HEK293 (cell line): Measurements from ENCODE around the gene TGFB2.

Experiments
- CTCF ChIA-PET: fragments of 350-600 bp; formaldehyde crosslinking; extraction: SDS; loops from one replicate; lab custom pipeline; 2021; ENCODE audit warnings: antibody characterized with exemption; lab: Yijun Ruan, JAX
- POLR2A ChIA-PET: fragments of 300-600 bp; formaldehyde crosslinking; extraction: SDS; loops from one replicate; lab custom pipeline; 2020; ENCODE audit warnings: antibody characterized with exemption, inconsistent platforms; lab: Yijun Ruan, JAX
- H3K27ac ChIP-seq: fragments of 200-500 bp; sonication (Bioruptor generic); 2 replicates; pipeline ENCODE4 v1.5.1; 2014; ENCODE audit warnings: low read depth, low read length, control low read depth, inconsistent platforms; ENCODE audit errors: extremely low read depth
- H3K36me3 ChIP-seq, 2 experiments: fragments of 200-500 bp in 1 of 2; sonication (Bioruptor generic) in 1 of 2; 1 replicate in 1 of 2; 2 replicates in 1 of 2; pipeline ENCODE4 v1.5.1; 2014 to 2017; ENCODE audit warnings: inconsistent platforms in 2 of 2, low read length in 2 of 2; ENCODE audit not compliant: control insufficient read depth in 2 of 2, insufficient read depth in 1 of 2
- H3K4me1 ChIP-seq: fragments of 200-500 bp; sonication (Bioruptor generic); 2 replicates; pipeline ENCODE4 v1.5.1; 2014; ENCODE audit warnings: mild to moderate bottlenecking, low read length, inconsistent platforms; ENCODE audit not compliant: control insufficient read depth, insufficient read depth
- H3K4me3 ChIP-seq: 2 replicates; pipeline ENCODE4 v1.5.1; 2011; ENCODE audit warnings: low read depth, mild to moderate bottlenecking, control low read depth, low read length, moderate library complexity
- H3K9me3 ChIP-seq: fragments of 200-500 bp; sonication (Bioruptor generic); 2 replicates; pipeline ENCODE4 v1.5.1; 2014; ENCODE audit warnings: low read depth, low read length, inconsistent platforms; ENCODE audit not compliant: control insufficient read depth, insufficient read depth
- OSR2 ChIP-seq: fragments of 450-650 bp; formaldehyde crosslinking; IDR thresholded peaks from 2 replicates; pipeline ENCODE4 v1.5.1; 2016; ENCODE audit warnings: missing biosample characterization, missing genetic modification characterization
- PRDM6 ChIP-seq: fragments of 450-650 bp; formaldehyde crosslinking; IDR thresholded peaks from 2 replicates; pipeline ENCODE4 v1.5.1; 2017; ENCODE audit warnings: missing biosample characterization, missing genetic modification characterization
- ZBTB11 ChIP-seq: fragments of 450-650 bp; formaldehyde crosslinking; conservative IDR thresholded peaks from 2 replicates; pipeline ENCODE4 v1.5.1; 2016; ENCODE audit warnings: low read depth, missing biosample characterization, missing genetic modification characterization
- ZBTB20 ChIP-seq: fragments of 450-650 bp; formaldehyde crosslinking; IDR thresholded peaks from 2 replicates; pipeline ENCODE4 v1.5.1; 2016; ENCODE audit warnings: missing biosample characterization, missing genetic modification characterization
- ZNF138 ChIP-seq: fragments of 450-650 bp; formaldehyde crosslinking; IDR thresholded peaks from 2 replicates; pipeline ENCODE4 v1.5.1; 2016; ENCODE audit warnings: missing biosample characterization, missing genetic modification characterization, borderline replicate concordance
- ZNF175 ChIP-seq: fragments of 450-650 bp; formaldehyde crosslinking; IDR thresholded peaks from 2 replicates; pipeline ENCODE4 v1.5.1; 2016; ENCODE audit warnings: missing biosample characterization, missing genetic modification characterization
- ZNF184 ChIP-seq: fragments of 450-650 bp; IDR thresholded peaks from 2 replicates; pipeline ENCODE4 v1.5.1; 2018; ENCODE audit warnings: missing biosample characterization, mild to moderate bottlenecking, missing genetic modification characterization
- ZNF19 ChIP-seq: fragments of 450-650 bp; formaldehyde crosslinking; IDR thresholded peaks from 2 replicates; pipeline ENCODE4; 2016; ENCODE audit warnings: missing biosample characterization, missing genetic modification characterization, low read depth
- ZNF202 ChIP-seq: fragments of 450-650 bp; formaldehyde crosslinking; IDR thresholded peaks from 2 replicates; pipeline ENCODE4 v1.5.1; 2016; ENCODE audit warnings: missing biosample characterization, missing genetic modification characterization, borderline replicate concordance
- ZNF211 ChIP-seq: fragments of 450-650 bp; formaldehyde crosslinking; IDR thresholded peaks from 2 replicates; pipeline ENCODE4 v1.5.1; 2016; ENCODE audit warnings: low read depth, missing biosample characterization, missing genetic modification characterization
- ZNF239 ChIP-seq: fragments of 450-650 bp; formaldehyde crosslinking; IDR thresholded peaks from 2 replicates; pipeline ENCODE4 v1.5.1; 2016; ENCODE audit warnings: missing biosample characterization, missing genetic modification characterization
- ZNF302 ChIP-seq: fragments of 450-650 bp; formaldehyde crosslinking; IDR thresholded peaks from 2 replicates; pipeline ENCODE4 v1.5.1; 2016; ENCODE audit warnings: missing biosample characterization, missing genetic modification characterization, low read depth
- ZNF350 ChIP-seq: fragments of 450-650 bp; formaldehyde crosslinking; IDR thresholded peaks from 2 replicates; pipeline ENCODE4 v1.5.0; 2017; ENCODE audit warnings: missing biosample characterization, mild to moderate bottlenecking, missing genetic modification characterization
- ZNF416 ChIP-seq: fragments of 450-650 bp; formaldehyde crosslinking; IDR thresholded peaks from 2 replicates; pipeline ENCODE4 v1.5.1; 2016; ENCODE audit warnings: missing biosample characterization, missing genetic modification characterization
- ZNF530 ChIP-seq: fragments of 450-650 bp; formaldehyde crosslinking; IDR thresholded peaks from 2 replicates; pipeline ENCODE4 v1.5.1; 2016; ENCODE audit warnings: low read depth, missing biosample characterization, missing genetic modification characterization
- ZNF548 ChIP-seq: fragments of 450-650 bp; formaldehyde crosslinking; IDR thresholded peaks from 2 replicates; pipeline ENCODE4 v1.5.1; 2016; ENCODE audit warnings: missing biosample characterization, missing genetic modification characterization
- ZNF660 ChIP-seq: fragments of 450-650 bp; IDR thresholded peaks from 2 replicates; pipeline ENCODE4 v1.5.1; 2018; ENCODE audit warnings: missing biosample characterization, mild to moderate bottlenecking, missing genetic modification characterization
- ZNF768 ChIP-seq: fragments of 450-650 bp; formaldehyde crosslinking; IDR thresholded peaks from 2 replicates; pipeline ENCODE4 v1.5.1; 2018; ENCODE audit warnings: missing biosample characterization, mild to moderate bottlenecking, missing genetic modification characterization
- ZNF776 ChIP-seq: fragments of 450-650 bp; formaldehyde crosslinking; IDR thresholded peaks from 2 replicates; pipeline ENCODE4 v1.5.0; 2017; ENCODE audit warnings: missing biosample characterization, missing genetic modification characterization, borderline replicate concordance
- ZNF777 ChIP-seq: fragments of 450-650 bp; formaldehyde crosslinking; IDR thresholded peaks from 2 replicates; pipeline ENCODE4 v1.5.1; 2017; ENCODE audit warnings: missing biosample characterization, missing genetic modification characterization, borderline replicate concordance
- TF ChIP-seq, protein P1 (sequence below): fragments of 450-650 bp; formaldehyde crosslinking; IDR thresholded peaks from 2 replicates; pipeline ENCODE4 v1.5.1; 2016; ENCODE audit warnings: missing biosample characterization, missing genetic modification characterization
- TF ChIP-seq, protein P2 (sequence below): fragments of 450-650 bp; formaldehyde crosslinking; IDR thresholded peaks from 2 replicates; pipeline ENCODE4 v1.5.1; 2017; ENCODE audit warnings: missing biosample characterization, missing genetic modification characterization

TGFB2 gene

DNA sequence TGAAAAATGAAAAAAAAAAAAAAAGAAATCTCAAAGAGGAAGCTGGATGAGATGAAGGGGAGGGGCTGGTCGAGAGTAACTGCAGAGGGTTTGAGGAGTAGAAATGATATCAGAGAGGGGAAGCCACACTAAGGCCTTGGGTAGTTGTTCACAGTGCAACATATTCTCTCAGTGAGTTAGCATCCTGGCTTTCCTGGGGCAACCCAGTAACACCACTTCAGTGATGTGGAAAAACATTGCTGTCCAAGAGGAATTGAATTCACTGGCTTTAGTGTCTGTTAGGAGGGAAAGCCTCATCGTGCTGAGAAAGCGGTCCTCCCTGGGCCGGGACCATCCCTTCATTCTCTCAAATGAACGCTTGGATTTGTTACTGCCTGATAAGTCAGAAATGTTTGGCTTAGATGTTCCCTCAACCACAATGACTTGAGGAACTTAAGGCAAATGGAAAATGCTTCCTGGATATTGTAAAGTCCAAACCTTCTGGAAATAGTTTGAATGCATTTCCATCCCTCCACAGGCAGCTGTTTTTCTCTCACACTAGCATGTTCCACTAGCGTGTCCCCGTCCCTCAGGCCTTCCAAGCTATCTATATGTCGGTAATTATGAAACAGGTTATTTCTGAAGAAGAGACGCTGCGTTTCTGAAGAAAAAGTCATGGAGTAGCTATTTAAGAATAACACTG, 12.2 kb downstream of the TGFB2 start:
- Histone ChIP-seq H3K4me1 (no peaks in the 10 kb centered on the region), H3K4me3 (no peak overlapping the region), H3K9me3 (no peaks in the 10 kb centered on the region), H3K36me3 (no peaks in the 10 kb centered on the region), H3K27ac (no peak overlapping the region)
- ChIA-PET CTCF (interaction anchor here (0.6 kb wide), 1 partner anchor 25 kb away, joined by 3 read pairs; no protein-coding TSS in a partner anchor), POLR2A (no interaction called here)
- no peak for TF ChIP-seq ZBTB20 (tag by site-specific recombination)
- TF ChIP-seq ZNF776 (tag by site-specific recombination), result no peak
- TF ChIP-seq ZNF202 (tag by site-specific recombination), result no peak
- TF ChIP-seq ZNF548 (tag by site-specific recombination), result no peak
- TF ChIP-seq ZBTB11 (tag by site-specific recombination), result no peak
- no peak for TF ChIP-seq ZNF777 (tag by site-specific recombination)
- no peak for TF ChIP-seq ZNF768 (tag by site-specific recombination)

DNA sequence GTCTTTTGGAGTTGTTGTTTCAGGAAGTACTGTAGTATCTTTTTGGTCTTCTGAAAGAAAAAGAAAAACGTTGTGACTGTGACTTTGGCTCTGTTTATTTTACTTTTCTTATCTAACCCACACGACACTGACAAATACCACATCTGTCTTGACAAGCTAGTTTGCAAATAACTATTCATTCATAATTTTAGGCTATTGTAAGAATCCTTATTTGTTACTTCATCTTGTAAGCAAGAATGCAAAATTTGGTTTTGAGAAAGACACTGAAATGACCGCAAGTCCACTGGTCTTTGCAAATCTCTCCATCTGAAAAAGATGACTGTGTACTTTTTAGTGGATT, 12.7 kb downstream of the TGFB2 start:
- Histone ChIP-seq H3K36me3 (no peaks in the 10 kb centered on the region), H3K4me3 (no peak overlapping the region), H3K4me1 (no peaks in the 10 kb centered on the region), H3K27ac (no peak overlapping the region), H3K9me3 (no peaks in the 10 kb centered on the region)
- ChIA-PET POLR2A (no interaction called here), CTCF (interaction anchor here (0.6 kb wide), 1 partner anchor 26 kb away, joined by 3 read pairs; no protein-coding TSS in a partner anchor)
- no peak for TF ChIP-seq ZNF211 (tag by site-specific recombination)
- TF ChIP-seq ZNF302 (tag by site-specific recombination), result no peak
- TF ChIP-seq, protein P1, sequence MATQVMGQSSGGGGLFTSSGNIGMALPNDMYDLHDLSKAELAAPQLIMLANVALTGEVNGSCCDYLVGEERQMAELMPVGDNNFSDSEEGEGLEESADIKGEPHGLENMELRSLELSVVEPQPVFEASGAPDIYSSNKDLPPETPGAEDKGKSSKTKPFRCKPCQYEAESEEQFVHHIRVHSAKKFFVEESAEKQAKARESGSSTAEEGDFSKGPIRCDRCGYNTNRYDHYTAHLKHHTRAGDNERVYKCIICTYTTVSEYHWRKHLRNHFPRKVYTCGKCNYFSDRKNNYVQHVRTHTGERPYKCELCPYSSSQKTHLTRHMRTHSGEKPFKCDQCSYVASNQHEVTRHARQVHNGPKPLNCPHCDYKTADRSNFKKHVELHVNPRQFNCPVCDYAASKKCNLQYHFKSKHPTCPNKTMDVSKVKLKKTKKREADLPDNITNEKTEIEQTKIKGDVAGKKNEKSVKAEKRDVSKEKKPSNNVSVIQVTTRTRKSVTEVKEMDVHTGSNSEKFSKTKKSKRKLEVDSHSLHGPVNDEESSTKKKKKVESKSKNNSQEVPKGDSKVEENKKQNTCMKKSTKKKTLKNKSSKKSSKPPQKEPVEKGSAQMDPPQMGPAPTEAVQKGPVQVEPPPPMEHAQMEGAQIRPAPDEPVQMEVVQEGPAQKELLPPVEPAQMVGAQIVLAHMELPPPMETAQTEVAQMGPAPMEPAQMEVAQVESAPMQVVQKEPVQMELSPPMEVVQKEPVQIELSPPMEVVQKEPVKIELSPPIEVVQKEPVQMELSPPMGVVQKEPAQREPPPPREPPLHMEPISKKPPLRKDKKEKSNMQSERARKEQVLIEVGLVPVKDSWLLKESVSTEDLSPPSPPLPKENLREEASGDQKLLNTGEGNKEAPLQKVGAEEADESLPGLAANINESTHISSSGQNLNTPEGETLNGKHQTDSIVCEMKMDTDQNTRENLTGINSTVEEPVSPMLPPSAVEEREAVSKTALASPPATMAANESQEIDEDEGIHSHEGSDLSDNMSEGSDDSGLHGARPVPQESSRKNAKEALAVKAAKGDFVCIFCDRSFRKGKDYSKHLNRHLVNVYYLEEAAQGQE (tag by site-specific recombination), result no peak
- TF ChIP-seq ZNF660 (tag by site-specific recombination), result no peak
- TF ChIP-seq ZNF768 (tag by site-specific recombination), result no peak
- TF ChIP-seq ZNF530 (tag by site-specific recombination), result no peak
- no peak for TF ChIP-seq ZNF184 (tag by site-specific recombination)
- TF ChIP-seq PRDM6, result no peak
- TF ChIP-seq ZNF138 (tag by site-specific recombination), result no peak
- no peak for TF ChIP-seq ZNF416 (tag by site-specific recombination)
- TF ChIP-seq OSR2 (tag by site-specific recombination), result no peak
- no peak for TF ChIP-seq ZNF19 (tag by site-specific recombination)
- TF ChIP-seq, protein P2, sequence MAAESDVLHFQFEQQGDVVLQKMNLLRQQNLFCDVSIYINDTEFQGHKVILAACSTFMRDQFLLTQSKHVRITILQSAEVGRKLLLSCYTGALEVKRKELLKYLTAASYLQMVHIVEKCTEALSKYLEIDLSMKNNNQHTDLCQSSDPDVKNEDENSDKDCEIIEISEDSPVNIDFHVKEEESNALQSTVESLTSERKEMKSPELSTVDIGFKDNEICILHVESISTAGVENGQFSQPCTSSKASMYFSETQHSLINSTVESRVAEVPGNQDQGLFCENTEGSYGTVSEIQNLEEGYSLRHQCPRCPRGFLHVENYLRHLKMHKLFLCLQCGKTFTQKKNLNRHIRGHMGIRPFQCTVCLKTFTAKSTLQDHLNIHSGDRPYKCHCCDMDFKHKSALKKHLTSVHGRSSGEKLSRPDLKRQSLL (tag by site-specific recombination), result no peak
- no peak for TF ChIP-seq ZNF175
- TF ChIP-seq ZNF776 (tag by site-specific recombination), result no peak
- TF ChIP-seq ZNF239 (tag by site-specific recombination), result no peak
- no peak for TF ChIP-seq ZNF350 (tag by site-specific recombination)
